Testis (tissue), 2 donors: ENCODE results near the gene SKP1.

Experiments
- CTCF ChIP-seq, 3 experiments: fragments of 450-650 bp in 2 of 3; fragments of 200-600 bp in 1 of 3; sonication (generic) in 1 of 3; IDR thresholded peaks; one replicate each; pipeline ENCODE4 v1.5.1; 2016 to 2019; ENCODE audit warnings: antibody characterized with exemption in 3 of 3, mild to moderate bottlenecking in 2 of 3, moderate library complexity in 1 of 3
- POLR2A ChIP-seq: fragments of 450-650 bp; IDR thresholded peaks from one replicate; pipeline ENCODE4 v1.6.1; 2017; ENCODE audit warnings: antibody characterized with exemption, mild to moderate bottlenecking, moderate library complexity

- no peak for TF ChIP-seq CTCF (IDR thresholded peaks at IDR 0.05)
- TF ChIP-seq POLR2A, result no peak
Observed at GRCh38 chr5:134161513-134162395, 15.0 kb downstream of the SKP1 start.
